Measurements from ENCODE around the gene TMEM26.

DNA sequence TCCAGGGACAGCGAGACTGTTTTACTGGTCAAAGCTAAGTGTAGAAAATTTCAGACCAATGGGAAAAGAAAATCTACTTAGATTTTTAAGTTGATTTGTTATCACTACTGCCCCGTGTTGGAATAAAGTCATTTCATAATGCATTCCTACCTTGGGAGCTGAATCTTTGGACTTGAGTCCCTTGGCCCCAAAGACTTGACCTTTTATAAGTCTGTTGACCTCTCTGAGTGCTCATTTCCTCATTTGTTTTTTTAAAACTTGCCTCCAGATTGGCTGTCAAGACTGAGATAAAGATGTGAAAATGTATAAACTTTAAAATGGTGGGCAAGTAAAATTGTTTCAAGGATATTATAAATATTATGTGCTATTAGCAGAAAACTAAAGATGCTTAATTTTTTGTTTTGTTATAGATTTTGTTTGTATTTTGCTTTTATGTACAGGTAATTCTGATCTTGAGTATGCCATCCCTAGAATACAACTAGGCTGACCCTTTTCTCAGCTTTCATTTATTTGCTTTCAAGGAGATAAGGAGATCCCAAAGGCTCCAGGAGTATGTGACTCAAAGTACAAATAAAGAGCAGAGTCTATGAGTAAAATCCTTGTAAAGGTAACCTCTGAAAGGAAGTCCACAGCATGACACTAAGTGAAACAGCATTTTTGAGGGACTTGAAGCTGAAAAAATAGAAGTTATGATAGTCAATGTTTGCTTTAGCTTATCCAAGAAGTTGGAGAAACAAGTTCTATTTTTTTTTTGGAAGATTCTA, 54.6 kb downstream of the TMEM26 start:
- TF ChIP-seq, protein P1, sequence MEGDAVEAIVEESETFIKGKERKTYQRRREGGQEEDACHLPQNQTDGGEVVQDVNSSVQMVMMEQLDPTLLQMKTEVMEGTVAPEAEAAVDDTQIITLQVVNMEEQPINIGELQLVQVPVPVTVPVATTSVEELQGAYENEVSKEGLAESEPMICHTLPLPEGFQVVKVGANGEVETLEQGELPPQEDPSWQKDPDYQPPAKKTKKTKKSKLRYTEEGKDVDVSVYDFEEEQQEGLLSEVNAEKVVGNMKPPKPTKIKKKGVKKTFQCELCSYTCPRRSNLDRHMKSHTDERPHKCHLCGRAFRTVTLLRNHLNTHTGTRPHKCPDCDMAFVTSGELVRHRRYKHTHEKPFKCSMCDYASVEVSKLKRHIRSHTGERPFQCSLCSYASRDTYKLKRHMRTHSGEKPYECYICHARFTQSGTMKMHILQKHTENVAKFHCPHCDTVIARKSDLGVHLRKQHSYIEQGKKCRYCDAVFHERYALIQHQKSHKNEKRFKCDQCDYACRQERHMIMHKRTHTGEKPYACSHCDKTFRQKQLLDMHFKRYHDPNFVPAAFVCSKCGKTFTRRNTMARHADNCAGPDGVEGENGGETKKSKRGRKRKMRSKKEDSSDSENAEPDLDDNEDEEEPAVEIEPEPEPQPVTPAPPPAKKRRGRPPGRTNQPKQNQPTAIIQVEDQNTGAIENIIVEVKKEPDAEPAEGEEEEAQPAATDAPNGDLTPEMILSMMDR (conservative IDR thresholded peaks at IDR 0.05; ENCODE audit: low read depth in 2 of 2), result no peak
- no peak for TF ChIP-seq EZH2 (IDR thresholded peaks at IDR 0.05; ENCODE audit: low read depth, unreplicated experiment)
- TF ChIP-seq EZH2phosphoT487 (IDR thresholded peaks at IDR 0.05; ENCODE audit: unreplicated experiment), result no peak

All from GM23338 (cell line).